ENCODE data around the gene PRDM10.
A peak's percentile ranks its signal among the peaks of the same experiment; 100 is the strongest.
"Not testable (repeated sequence)": the region's sequence is repeated elsewhere in the genome, so short reads cannot be mapped to it uniquely, and the experiment has no call there.

The PRDM10 gene

GRCh38 chr11:129974672-129975071, 28.0 kb downstream of the PRDM10 start:
- DNase-seq = no peak

- no peak for DNase-seq
Observed at GRCh38 chr11:129974237-129974636, 28.4 kb downstream of the PRDM10 start.

- DNase-seq = no peak
Observed at GRCh38 chr11:129973809-129974208, 28.8 kb downstream of the PRDM10 start.

- no peak for DNase-seq
Observed at GRCh38 chr11:129973068-129973467, 29.6 kb downstream of the PRDM10 start.

- DNase-seq = no peak
Observed at GRCh38 chr11:129972611-129973010, 30.0 kb downstream of the PRDM10 start.

GRCh38 chr11:129971856-129972255, 30.8 kb downstream of the PRDM10 start:
- not testable (repeated sequence) for DNase-seq

- DNase-seq = no peak
Observed at GRCh38 chr11:129969920-129970319, 32.7 kb downstream of the PRDM10 start.

- peak; percentile 69 to 88 for DNase-seq
Observed at GRCh38 chr11:129968591-129969419, 33.8 kb downstream of the PRDM10 start.

GRCh38 chr11:129967996-129968395, 34.6 kb downstream of the PRDM10 start:
- no peak for DNase-seq

GRCh38 chr11:129965248-129965647, 37.4 kb downstream of the PRDM10 start:
- no peak for DNase-seq

- no peak for DNase-seq
Observed at GRCh38 chr11:129960216-129961214, 42.1 kb downstream of the PRDM10 start.

GRCh38 chr11:129959687-129960086, 42.9 kb downstream of the PRDM10 start:
- no peak for DNase-seq

- DNase-seq = no peak
Observed at GRCh38 chr11:129955282-129955681, 47.4 kb downstream of the PRDM10 start.

GRCh38 chr11:129954703-129955102, 47.9 kb downstream of the PRDM10 start:
- DNase-seq = not testable (repeated sequence)

- peak in 1 of 2 experiments; percentile 83 for DNase-seq
Observed at GRCh38 chr11:129951866-129952262, 50.8 kb downstream of the PRDM10 start.

- peak in 1 of 2 experiments; percentile 83 for DNase-seq
Observed at GRCh38 chr11:129951201-129951865, 51.3 kb downstream of the PRDM10 start.

GRCh38 chr11:129950101-129951091, 52.2 kb downstream of the PRDM10 start:
- peak; percentile 24 to 74 for DNase-seq

- DNase-seq = no peak
Observed at GRCh38 chr11:129948926-129949466, 53.6 kb downstream of the PRDM10 start.

- no peak for DNase-seq
Observed at GRCh38 chr11:129947474-129947873, 55.2 kb downstream of the PRDM10 start.

GRCh38 chr11:129946965-129947364, 55.7 kb downstream of the PRDM10 start:
- DNase-seq = no peak

- DNase-seq = no peak
Observed at GRCh38 chr11:129946256-129946655, 56.4 kb downstream of the PRDM10 start.

All from cerebellar nuclear complex (tissue), 1 donor.